HepG2 (cell line): ENCODE measurements around the gene LOXL3. TPM values are rescaled to one million over a fixed set of nuclear protein-coding genes. Genes with fewer than 3 reads are reported as not detected.

Experiments used
- CBX1 ChIP-seq: IDR thresholded peaks from one replicate; pipeline ENCODE4 v1.6.1; 2016; ENCODE audit warnings: antibody characterized with exemption, low read depth
- CC2D1A ChIP-seq: sonication (generic); formaldehyde crosslinking; IDR thresholded peaks from 2 replicates; pipeline ENCODE4 v1.8.1; 2023; ENCODE audit warnings: mild to moderate bottlenecking, missing genetic modification reagents
- CHD4 ChIP-seq: fragments of 200-600 bp; sonication (generic); IDR thresholded peaks from 2 replicates; pipeline ENCODE4 v1.7.0; 2017; ENCODE audit warnings: mild to moderate bottlenecking, low read length, borderline replicate concordance
- JUN ChIP-seq: sonication (generic); formaldehyde crosslinking; IDR thresholded peaks from 2 replicates; pipeline ENCODE4 v1.4.0; 2020; ENCODE audit warnings: mild to moderate bottlenecking, missing genetic modification reagents
- KLF11 ChIP-seq: IDR thresholded peaks from 2 replicates; pipeline ENCODE4 v1.6.1; 2016; ENCODE audit warnings: missing compliant biosample characterization
- NFE2L2 ChIP-seq: fragments of 150-350 bp; IDR thresholded peaks from 2 replicates; pipeline ENCODE4 v1.6.1; 2014; ENCODE audit warnings: low read length
- NFKB2 ChIP-seq: sonication (generic); formaldehyde crosslinking; IDR thresholded peaks from 2 replicates; pipeline ENCODE4 v1.4.0; 2020; ENCODE audit warnings: missing genetic modification reagents, borderline replicate concordance
- POLR2AphosphoS2 ChIP-seq: IDR thresholded peaks from 2 replicates; pipeline ENCODE4 v1.6.1; 2011; ENCODE audit warnings: low read depth, low read length, improper control_type of control experiment
- PRDM4 ChIP-seq: sonication (generic); formaldehyde crosslinking; IDR thresholded peaks from 2 replicates; pipeline ENCODE4 v1.9.0; 2021; ENCODE audit warnings: missing genetic modification reagents, borderline replicate concordance
- SKI ChIP-seq: fragments of 450-650 bp; IDR thresholded peaks from one replicate; pipeline ENCODE4 v1.6.1; 2018; ENCODE audit warnings: mild to moderate bottlenecking; ENCODE audit not compliant: partially characterized antibody
- SOX13 ChIP-seq, 3 experiments: fragments of 450-650 bp in 1 of 3; sonication (generic) in 1 of 3; formaldehyde crosslinking in 1 of 3; IDR thresholded peaks in 2 of 3; conservative IDR thresholded peaks in 1 of 3; 2 replicates each; pipeline versions ENCODE4 v1.5.0 to v1.6.1; 2016 to 2020; ENCODE audit warnings: antibody characterized with exemption in 1 of 3, mild to moderate bottlenecking in 1 of 3, missing compliant biosample characterization in 1 of 3, missing genetic modification reagents in 1 of 3, moderate library complexity in 1 of 3
- SOX5 ChIP-seq: IDR thresholded peaks from 2 replicates; pipeline ENCODE4 v1.6.1; 2016; ENCODE audit warnings: borderline replicate concordance
- SP2 ChIP-seq: sonication (generic); formaldehyde crosslinking; IDR thresholded peaks from 2 replicates; pipeline ENCODE4 v1.5.1; 2020; ENCODE audit warnings: mild to moderate bottlenecking, missing genetic modification reagents
- YY1 ChIP-seq: IDR thresholded peaks from 2 replicates; pipeline ENCODE4 v1.6.1; 2011; ENCODE audit warnings: low read length, low read depth, moderate library complexity, mild to moderate bottlenecking; ENCODE audit not compliant: insufficient read depth, insufficient replicate concordance
- ZFP1 ChIP-seq: IDR thresholded peaks from 2 replicates; pipeline ENCODE4 v1.6.1; 2016
- ZNF160 ChIP-seq: sonication (generic); formaldehyde crosslinking; IDR thresholded peaks from 2 replicates; pipeline ENCODE4 v1.8.0; 2022; ENCODE audit warnings: mild to moderate bottlenecking, inconsistent platforms, missing genetic modification reagents
- ZNF253 ChIP-seq: sonication (generic); formaldehyde crosslinking; IDR thresholded peaks from 2 replicates; pipeline ENCODE4 v1.8.0; 2022; ENCODE audit warnings: mild to moderate bottlenecking, missing genetic modification reagents, borderline replicate concordance
- ZNF274 ChIP-seq: sonication (generic); formaldehyde crosslinking; IDR thresholded peaks from 2 replicates; pipeline ENCODE4 v1.5.1; 2020; ENCODE audit warnings: mild to moderate bottlenecking, missing genetic modification reagents
- ZNF333 ChIP-seq: sonication (generic); formaldehyde crosslinking; IDR thresholded peaks from 2 replicates; pipeline ENCODE4 v1.4.0; 2020; ENCODE audit warnings: mild to moderate bottlenecking, missing genetic modification reagents, borderline replicate concordance
- ZNF33B ChIP-seq: sonication (generic); formaldehyde crosslinking; IDR thresholded peaks from 2 replicates; pipeline ENCODE4 v1.5.1; 2020; ENCODE audit warnings: mild to moderate bottlenecking, missing genetic modification reagents
- ZNF367 ChIP-seq: sonication (generic); formaldehyde crosslinking; IDR thresholded peaks from 2 replicates; pipeline ENCODE4 v1.4.0; 2020; ENCODE audit warnings: missing genetic modification reagents, borderline replicate concordance
- ZNF501 ChIP-seq: sonication (generic); formaldehyde crosslinking; IDR thresholded peaks from 2 replicates; pipeline ENCODE4 v1.5.1; 2020; ENCODE audit warnings: mild to moderate bottlenecking, moderate library complexity, missing genetic modification reagents
- ZNF557 ChIP-seq: sonication (generic); formaldehyde crosslinking; IDR thresholded peaks from 2 replicates; pipeline ENCODE4 v1.4.0; 2020; ENCODE audit warnings: missing genetic modification reagents
- ZNF720 ChIP-seq: sonication (generic); formaldehyde crosslinking; IDR thresholded peaks from 2 replicates; pipeline ENCODE4 v1.4.0; 2020; ENCODE audit warnings: missing genetic modification reagents
- ZNF766 ChIP-seq: sonication (generic); formaldehyde crosslinking; IDR thresholded peaks from 2 replicates; pipeline ENCODE4 v1.5.0; 2020; ENCODE audit warnings: missing genetic modification reagents, borderline replicate concordance
- ZNF775 ChIP-seq: sonication (generic); formaldehyde crosslinking; IDR thresholded peaks from 2 replicates; pipeline ENCODE4 v1.4.0; 2020; ENCODE audit warnings: missing genetic modification reagents, mild to moderate bottlenecking, moderate library complexity, borderline replicate concordance
- polyA plus RNA-seq, 8 experiments: library from polyadenylated mRNA; depleted of rRNA in 3 of 8; stranded (reverse) in 7 of 8; unstranded in 1 of 8; fragments of >200 nt; fragmentation: Illumina TruSeq in 4 of 8; extraction: Trizol in 4 of 8; gene quantifications; 2 replicates each; pipeline versions ENCODE4 v1.2.1 to v1.2.3, GENCODE V29; 2011 to 2016; ENCODE audit warnings: low read depth in 4 of 8, missing spikeins in 1 of 8, mixed read lengths in 1 of 8; ENCODE audit not compliant: insufficient read depth in 1 of 8
- total RNA-seq, 5 experiments: library from RNA; depleted of rRNA; stranded (reverse); fragments of >200 nt; fragmentation: Illumina TruSeq; extraction: Trizol; gene quantifications; 2 replicates each; pipeline ENCODE4 v1.2.3, GENCODE V29; 2016; ENCODE audit warnings: low read depth in 1 of 5
- TF ChIP-seq, protein P1 (sequence below): sonication (generic); formaldehyde crosslinking; IDR thresholded peaks from 2 replicates; pipeline ENCODE4 v1.5.0; 2020; ENCODE audit warnings: mild to moderate bottlenecking, missing genetic modification reagents

The LOXL3 gene
- total and polyA plus RNA-seq, 2 of the 13 experiments (the other 11 are each of a cell fraction or from before 2014, with no cell fraction given), result 0.55 to 6.5 TPM

DNA sequence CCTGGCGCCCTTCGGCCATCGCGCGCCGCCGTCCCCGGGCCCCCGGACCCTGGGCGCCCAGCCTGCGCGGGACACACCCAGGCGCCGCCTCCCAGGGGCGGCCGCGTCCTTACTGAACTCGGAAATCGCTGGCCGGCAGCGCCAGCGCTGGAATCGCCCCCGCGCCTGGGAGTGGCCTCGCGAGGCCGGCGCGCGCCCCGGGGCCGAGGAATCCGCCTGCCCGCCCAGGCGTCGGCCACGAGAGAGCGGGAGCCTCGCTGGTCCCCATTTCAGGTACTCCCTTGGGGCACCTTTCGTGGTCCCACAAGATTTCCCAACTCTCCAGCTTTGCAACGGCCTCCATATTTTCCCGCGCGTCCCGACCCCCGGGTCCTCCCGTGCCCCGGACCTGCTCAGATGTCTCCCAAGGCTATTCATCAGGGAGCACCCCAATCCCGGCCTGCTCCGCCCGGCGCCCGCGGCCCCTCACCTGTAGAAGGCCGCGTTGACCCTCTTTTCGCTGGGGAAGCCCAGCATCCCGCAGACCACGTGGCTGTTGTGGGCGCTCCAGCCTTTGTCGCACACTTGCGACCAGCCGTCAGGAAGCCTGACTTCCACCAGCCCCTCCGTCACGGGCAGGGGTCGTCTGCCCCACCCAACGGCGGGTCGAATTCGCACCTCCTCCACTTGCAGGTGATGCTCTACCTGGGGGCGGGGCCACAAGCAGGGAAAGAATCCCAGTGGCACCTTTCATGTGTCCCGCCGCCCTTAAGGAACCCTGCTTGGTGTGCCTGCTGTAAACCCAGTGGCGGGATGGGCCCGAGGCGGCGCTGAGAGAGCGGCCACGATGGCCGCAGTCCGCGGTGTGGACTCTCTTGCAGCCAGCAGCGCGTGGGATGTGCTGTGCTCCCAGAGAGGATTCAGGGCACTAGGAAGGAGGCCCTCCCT lies 4.6 kb downstream of the LOXL3 start (continued):
- TF ChIP-seq ZNF33B (CRISPR knock-in tag) (no peak), ZNF333 (CRISPR knock-in tag) (no peak), KLF11 (CRISPR knock-in tag) (no peak), YY1 (peak; percentile 76), ZNF501 (no peak), SOX5 (CRISPR knock-in tag) (no peak; the same call in 1 of the 2 replicates), NFE2L2 (no peak), ZNF557 (CRISPR knock-in tag) (no peak), SOX13 (IDR thresholded peaks at IDR 0.05) (no peak), SOX13 (CRISPR knock-in tag; conservative IDR thresholded peaks at IDR 0.05 in 1 of 2, IDR thresholded peaks at IDR 0.05 in 1 of 2) (no peak), ZNF274 (no peak), ZNF367 (CRISPR knock-in tag) (no peak), ZNF160 (CRISPR knock-in tag) (no peak), ZFP1 (CRISPR knock-in tag) (no peak), SP2 (CRISPR knock-in tag) (no peak), SKI (no peak), ZNF766 (CRISPR knock-in tag) (no peak), CC2D1A (CRISPR knock-in tag) (no peak), NFKB2 (peak; percentile 52), CBX1 (no peak), ZNF775 (CRISPR knock-in tag) (no peak), POLR2AphosphoS2 (no peak), PRDM4 (CRISPR knock-in tag) (no peak), ZNF720 (CRISPR knock-in tag) (no peak), JUN (CRISPR knock-in tag) (no peak), CHD4 (no peak), ZNF253 (CRISPR knock-in tag) (0 out of 2 replicates have a peak, but pooled peaks have one; percentile 42)
- TF ChIP-seq, protein P1, sequence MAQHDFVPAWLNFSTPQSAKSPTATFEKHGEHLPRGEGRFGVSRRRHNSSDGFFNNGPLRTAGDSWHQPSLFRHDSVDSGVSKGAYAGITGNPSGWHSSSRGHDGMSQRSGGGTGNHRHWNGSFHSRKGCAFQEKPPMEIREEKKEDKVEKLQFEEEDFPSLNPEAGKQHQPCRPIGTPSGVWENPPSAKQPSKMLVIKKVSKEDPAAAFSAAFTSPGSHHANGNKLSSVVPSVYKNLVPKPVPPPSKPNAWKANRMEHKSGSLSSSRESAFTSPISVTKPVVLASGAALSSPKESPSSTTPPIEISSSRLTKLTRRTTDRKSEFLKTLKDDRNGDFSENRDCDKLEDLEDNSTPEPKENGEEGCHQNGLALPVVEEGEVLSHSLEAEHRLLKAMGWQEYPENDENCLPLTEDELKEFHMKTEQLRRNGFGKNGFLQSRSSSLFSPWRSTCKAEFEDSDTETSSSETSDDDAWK, result no peak
